Forelimb muscle (tissue), 1 donor: ENCODE results near the gene MSI2. TPM values are rescaled to one million over a fixed set of nuclear protein-coding genes. Genes with fewer than 3 reads are reported as not detected.

Experiments used
- DNase-seq: peaks from one replicate; pipeline ENCODE4 v3.0.0-alpha.2; 2013; ENCODE audit warnings: low read depth
- polyA plus RNA-seq: library from polyadenylated mRNA; unstranded; fragments of 120-200 nt; gene quantifications from one replicate; pipeline ENCODE4 v1.2.1, GENCODE V29; 2013; ENCODE audit not compliant: insufficient read length

Gene MSI2
- polyA plus RNA-seq, 1 donor = 31.6 TPM

DNA sequence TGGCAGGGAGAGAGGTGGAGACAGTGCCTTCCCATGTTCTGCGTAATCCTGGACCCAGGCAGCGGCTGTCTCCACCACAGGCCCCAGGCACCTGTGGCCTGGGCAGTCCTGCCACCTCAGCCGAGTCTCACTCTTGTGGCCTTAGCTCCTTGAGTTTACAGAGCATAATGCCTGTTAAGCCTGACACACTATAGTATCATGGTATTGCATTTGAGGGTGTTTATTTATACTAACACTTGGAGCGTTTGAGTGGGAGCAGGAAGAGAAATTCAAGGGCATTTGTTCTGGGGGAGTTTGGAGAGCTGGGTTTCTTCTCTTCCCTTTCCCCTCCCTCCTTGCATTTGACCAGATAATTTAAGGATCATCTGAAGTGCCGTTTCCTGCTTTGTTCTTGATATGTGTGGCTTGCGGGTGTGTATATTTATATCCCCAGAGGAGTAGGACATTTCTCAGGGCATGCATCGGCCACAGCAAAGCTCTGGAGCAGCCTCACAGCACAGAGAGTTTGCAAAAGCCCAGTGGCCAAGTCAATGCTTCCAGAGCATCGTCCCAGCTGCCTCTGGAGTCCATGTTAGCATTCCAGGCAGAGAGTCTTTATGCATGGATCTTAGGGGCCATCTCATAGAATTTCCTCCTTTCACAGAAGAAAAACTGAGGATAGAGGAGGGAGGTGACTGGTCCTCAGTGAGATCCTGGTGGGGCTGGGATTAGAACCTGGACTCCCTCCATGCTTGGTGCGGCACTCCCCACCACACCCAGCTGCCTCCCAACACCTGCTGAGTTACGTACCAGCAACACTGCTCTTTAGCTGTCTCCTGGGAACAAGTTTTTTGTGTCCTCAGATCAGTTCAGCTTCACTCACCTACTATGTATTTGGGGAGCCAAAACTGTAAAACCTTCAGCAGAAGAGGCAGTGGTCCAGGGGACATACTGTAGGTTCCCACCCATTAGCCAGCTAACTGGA is 266.0 kb downstream of the MSI2 start:
- DNase-seq = no peak

- DNase-seq = no peak
Observed at GRCh38 chr17:57523926-57524632, 267.8 kb downstream of the MSI2 start.

DNA sequence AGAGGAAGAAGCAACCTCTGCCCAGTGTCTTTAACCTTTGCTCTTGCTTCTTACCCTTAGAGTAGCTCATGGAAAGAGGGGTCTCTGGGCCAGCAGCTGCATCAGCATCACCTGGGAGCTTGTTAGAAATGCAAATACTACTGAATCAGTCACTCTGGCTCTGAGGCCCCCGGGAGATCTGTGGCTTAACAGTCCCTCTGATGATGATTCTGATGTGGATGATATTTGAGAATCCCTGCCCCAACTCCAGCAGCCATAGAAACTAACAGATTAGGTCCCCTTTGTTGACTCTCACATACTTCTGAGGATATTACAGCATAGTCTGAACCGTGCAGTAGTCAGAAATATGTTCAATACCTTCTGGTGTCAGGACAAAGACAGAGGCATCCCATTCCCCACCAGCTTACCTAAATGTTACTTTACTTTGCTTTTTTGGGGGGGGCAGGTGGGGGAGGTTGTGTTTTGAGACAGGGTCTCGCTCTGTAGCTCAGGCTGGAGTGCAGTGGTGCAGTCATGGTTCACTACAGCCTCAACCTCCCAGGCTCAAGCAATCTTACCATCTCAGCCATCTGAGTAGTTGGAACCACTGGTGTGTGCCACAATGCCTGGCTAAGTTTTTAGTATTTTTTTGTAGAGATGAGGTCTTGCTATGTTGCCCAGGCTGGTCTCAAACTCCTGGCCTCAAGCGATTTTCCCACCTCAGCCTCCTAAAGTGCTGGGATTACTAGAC is 268.7 kb downstream of the MSI2 start:
- DNase-seq = no peak

GRCh38 chr17:57527221-57528057 is 271.1 kb downstream of the MSI2 start:
- no peak for DNase-seq

GRCh38 chr17:57528058-57528451 is 271.7 kb downstream of the MSI2 start:
- DNase-seq = no peak

DNA sequence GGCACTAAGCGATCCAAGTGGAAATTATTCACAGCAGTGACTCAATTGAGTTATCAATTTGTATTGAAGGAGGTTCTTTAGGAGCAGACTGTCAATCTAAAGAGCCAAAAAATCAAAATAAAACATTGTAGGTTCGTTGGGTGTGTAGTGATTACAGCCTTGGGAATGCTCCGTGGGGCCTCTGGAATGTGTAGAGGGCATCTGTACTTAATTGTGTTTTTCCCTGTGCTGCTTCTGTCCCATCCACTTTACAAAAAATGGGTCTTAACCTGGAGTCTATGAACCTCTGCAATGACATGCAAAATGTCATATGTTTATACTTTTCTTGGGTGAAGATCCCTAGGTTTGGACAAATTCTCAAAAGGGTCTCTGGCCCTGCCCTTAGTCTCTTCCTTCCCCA is 273.7 kb downstream of the MSI2 start:
- no peak for DNase-seq

- no peak for DNase-seq
Observed at GRCh38 chr17:57530508-57530907, 274.2 kb downstream of the MSI2 start.

GRCh38 chr17:57531078-57531477 is 274.8 kb downstream of the MSI2 start:
- no peak for DNase-seq

DNA sequence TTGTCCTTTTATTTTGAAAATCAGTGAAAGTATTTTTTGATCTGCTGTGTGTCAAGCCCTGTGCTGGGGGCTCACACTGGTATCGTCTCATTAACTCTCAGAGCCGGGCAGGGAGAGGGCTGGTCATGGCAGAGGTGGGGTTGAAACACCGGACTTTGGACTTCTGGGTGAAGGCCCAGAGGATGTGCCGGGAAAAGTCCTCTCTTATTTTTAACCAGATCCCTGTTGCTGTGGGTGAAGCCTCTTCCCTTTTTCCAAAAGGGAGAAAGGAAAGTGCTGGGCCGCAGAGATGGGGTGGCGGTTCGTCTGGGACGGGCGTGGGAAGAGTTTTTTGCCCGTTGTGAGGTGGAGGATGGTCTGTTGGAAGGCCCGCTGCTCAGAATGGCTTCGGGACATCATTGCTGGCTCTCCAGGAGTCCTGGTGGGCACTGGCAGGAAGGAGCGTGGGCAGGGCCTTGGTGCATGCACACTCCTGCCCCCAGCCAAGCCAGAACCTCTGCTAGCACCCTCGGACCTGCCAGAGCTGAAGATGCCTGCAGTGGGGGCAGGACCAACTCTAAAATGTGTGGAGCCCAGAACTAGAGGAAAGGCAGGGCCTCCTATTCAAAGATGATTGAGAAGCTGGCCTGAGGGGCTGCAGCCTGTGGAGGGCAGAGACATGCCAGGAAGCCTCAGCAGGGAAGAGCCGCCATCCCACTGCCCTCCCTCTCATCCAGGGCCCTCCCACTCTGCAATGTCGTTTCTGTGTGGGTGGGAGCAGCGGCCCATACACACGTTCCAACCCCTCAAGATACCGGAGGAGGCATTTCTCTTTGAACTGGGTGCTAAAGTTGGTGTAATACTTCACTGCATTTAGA is 275.6 kb downstream of the MSI2 start:
- DNase-seq = no peak

DNA sequence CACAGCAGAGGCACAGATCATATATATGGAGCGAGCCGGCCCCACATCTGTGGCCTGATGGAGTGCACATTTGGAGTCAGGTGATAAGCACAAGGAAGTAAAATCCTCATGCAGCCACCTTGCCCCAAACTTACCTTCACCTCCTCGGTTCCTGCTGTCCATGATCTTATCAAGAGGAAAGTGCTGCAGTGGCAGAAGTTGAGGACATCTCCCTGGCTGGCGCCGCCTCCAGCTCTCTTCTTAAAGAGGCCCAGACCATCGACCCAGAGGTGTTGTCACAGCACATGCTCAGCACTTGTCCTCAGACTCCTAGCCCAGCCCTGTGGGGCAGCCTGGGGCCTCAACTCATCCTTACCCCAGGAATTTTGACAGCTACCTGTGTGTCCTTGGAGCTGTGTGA is 276.2 kb downstream of the MSI2 start:
- no peak for DNase-seq

- no peak for DNase-seq
Observed at GRCh38 chr17:57532966-57533365, 276.6 kb downstream of the MSI2 start.

DNA sequence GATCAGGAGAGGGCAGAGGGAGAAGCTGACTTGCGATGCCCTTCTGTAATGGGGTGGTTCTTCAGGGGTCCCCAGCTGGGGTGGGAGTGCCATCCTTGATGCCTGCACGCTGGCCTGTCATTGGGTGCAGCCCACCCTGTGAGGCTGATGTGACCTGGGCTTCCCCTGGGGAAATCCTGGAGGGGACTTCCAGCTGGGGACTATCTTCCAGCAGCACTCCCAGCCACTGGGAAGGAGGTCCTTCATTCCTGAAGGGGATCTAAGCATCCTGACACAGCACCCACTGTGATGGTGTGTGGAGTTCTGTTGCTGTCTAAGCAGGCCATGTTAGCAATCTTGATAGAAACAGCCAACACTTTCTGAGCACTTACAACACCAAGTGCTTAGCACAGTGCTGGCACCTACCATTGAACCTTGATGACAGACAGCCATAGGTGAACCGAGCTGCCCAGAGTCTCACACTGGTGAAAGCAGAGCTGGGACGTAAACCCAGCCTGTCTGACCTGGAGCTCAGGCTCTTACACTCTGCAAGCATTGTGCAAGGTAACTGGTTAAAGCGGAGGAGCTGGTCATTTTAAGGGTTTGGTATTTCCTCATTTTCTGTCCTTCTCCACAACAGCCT is 277.5 kb downstream of the MSI2 start:
- no peak for DNase-seq

GRCh38 chr17:57534863-57535248 is 278.5 kb downstream of the MSI2 start:
- DNase-seq = no peak

DNA sequence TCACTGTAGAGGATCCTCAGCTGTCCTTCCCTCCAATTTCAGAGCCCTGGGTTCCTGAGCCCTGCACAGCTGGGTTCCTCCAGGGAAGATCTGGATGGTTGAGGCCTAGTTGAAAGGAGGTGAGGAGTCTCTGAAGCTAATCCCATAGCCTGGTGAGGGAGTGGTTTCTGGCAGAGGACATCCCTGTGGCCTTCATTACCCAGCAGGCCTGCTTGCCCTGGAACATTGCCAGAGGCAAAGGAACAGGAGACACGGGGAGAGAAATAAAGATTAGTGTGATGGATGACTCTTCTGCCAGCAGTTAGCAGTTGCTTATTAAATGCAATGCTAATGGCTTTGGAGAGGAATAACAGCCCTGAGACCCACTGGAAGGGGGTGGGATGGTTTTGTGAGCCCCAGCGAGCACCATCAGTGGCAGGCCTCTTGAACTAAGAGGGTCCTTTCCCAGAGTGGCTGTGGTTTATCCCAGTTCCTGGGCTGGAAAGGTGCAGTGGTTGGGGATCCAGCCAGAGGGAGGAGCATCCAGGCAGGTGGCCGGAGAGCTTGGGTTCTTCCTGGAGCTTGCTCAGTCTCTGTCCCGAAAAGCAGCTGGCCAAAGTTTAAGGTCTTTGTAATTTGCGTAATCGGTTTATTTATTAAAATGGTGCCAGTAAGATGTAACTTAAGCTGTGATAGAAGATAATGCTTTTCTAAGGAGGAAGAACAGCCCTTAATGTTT is 279.1 kb downstream of the MSI2 start:
- DNase-seq = no peak

GRCh38 chr17:57536289-57536688 is 280.0 kb downstream of the MSI2 start:
- DNase-seq = no peak

DNA sequence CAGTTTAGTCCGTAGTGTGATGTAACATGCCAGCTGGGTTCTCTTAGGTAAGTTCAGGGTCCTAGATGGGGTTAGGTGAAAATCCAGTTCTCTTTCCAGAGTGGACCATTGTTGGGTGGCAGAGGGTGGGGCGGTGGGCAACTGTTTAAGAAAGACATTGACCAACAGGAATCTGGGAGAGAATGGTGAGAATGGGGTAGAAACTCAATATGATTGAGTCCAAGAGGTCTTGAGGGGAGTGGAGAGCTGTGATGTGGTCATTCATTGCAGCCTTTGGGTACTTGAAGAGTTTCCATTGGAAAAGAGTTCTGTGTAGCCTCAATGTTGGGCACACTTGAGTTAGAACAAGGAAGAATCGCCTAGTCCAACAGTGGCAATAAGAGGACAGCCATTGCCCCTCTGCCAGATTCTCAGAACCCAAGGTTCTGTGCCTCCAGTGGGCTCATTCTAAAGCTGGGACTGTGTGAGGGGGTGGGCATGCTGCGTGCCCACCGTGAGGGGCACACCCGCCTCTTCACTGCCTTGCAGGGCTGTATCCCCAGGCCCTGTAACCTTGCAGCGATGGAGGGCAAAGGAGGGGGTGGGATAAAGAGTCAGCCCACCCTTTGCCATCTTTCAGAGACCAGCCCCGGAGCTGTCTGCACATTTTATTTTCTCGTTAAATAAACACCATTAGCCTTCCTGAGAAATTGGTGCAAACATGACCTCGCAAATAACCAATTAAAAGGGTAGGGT is 280.6 kb downstream of the MSI2 start:
- DNase-seq = no peak

GRCh38 chr17:57537524-57538410 is 281.4 kb downstream of the MSI2 start:
- no peak for DNase-seq
